NCI-H187 treated with DMSO at 0.1 percent for 48 hours (cell line): ENCODE results near the gene MSL1.

ENCODE experiments used
- DNase-seq: peaks from one replicate; lab custom pipeline; 2025; lab: John Stamatoyannopoulos, UW

MSL1 gene

GRCh38 chr17:40121181-40122135, at the start of gene MSL1:
TSS of gene MSL1 (plus strand) at chr17:40121971. CDS start at chr17:40122613, 642 bp downstream.
- peak; percentile 42 for DNase-seq

- DNase-seq, result no peak
These were observed 49.6 kb upstream of the MSL1 start for GRCh38 chr17:40072040-40072734.

GRCh38 chr17:40072735-40073346, 48.9 kb upstream of the MSL1 start:
- DNase-seq, result no peak

GRCh38 chr17:40073454-40074174, 48.2 kb upstream of the MSL1 start:
- DNase-seq, result no peak

- no peak for DNase-seq
These were observed 47.6 kb upstream of the MSL1 start for GRCh38 chr17:40074175-40074512.

- no peak for DNase-seq
These were observed 46.9 kb upstream of the MSL1 start for GRCh38 chr17:40074871-40075200.

GRCh38 chr17:40075201-40075941, 46.4 kb upstream of the MSL1 start:
- DNase-seq, result no peak

GRCh38 chr17:40075942-40076498, 45.8 kb upstream of the MSL1 start:
- no peak for DNase-seq

GRCh38 chr17:40076591-40076990, 45.2 kb upstream of the MSL1 start:
- DNase-seq, result no peak

GRCh38 chr17:40079545-40079944, 42.2 kb upstream of the MSL1 start:
- DNase-seq, result no peak

GRCh38 chr17:40084477-40084876, 37.3 kb upstream of the MSL1 start:
- no peak for DNase-seq

GRCh38 chr17:40086150-40087044, 35.4 kb upstream of the MSL1 start:
- no peak for DNase-seq

GRCh38 chr17:40087049-40087794, 34.5 kb upstream of the MSL1 start:
- DNase-seq, result no peak

- DNase-seq, result no peak
These were observed 33.7 kb upstream of the MSL1 start for GRCh38 chr17:40087903-40088718.

- no peak for DNase-seq
These were observed 32.5 kb upstream of the MSL1 start for GRCh38 chr17:40089077-40089895.

GRCh38 chr17:40090237-40091119, 31.3 kb upstream of the MSL1 start:
- DNase-seq, result no peak
